Esophagus squamous epithelium (tissue), 5 donors: ENCODE measurements around the gene RCAN1. TPM values are rescaled to one million over a fixed set of nuclear protein-coding genes. Genes with fewer than 3 reads are reported as not detected.
"Not testable (repeated sequence)": the region's sequence is repeated elsewhere in the genome, so short reads cannot be mapped to it uniquely, and the experiment has no call there.

ENCODE experiments used
- DNase-seq: peaks from one replicate; lab custom pipeline; 2025; lab: John Stamatoyannopoulos, UW
- H3K27ac ChIP-seq, 4 donors: fragments of 200-600 bp; sonication (generic); one replicate each; pipeline ENCODE4 v1.5.1; 2016 to 2019; ENCODE audit warnings: mild to moderate bottlenecking in 1 of 4
- H3K27me3 ChIP-seq, 4 donors: fragments of 200-600 bp; sonication (generic); 1 replicate in 3 of 4; 2 replicates in 1 of 4; pipeline versions ENCODE4 v1.5.1 to v1.6.0; 2017 to 2021; ENCODE audit warnings: antibody characterized with exemption in 1 of 4
- H3K36me3 ChIP-seq, 3 donors: fragments of 200-600 bp; sonication (generic); one replicate each; pipeline ENCODE4 v1.5.1; 2016 to 2019
- H3K4me1 ChIP-seq, 3 donors: fragments of 200-600 bp; sonication (generic); one replicate each; pipeline ENCODE4 v1.5.1; 2017 to 2019
- H3K4me3 ChIP-seq, 4 donors: fragments of 200-600 bp; sonication (generic); 1 replicate in 3 of 4; 2 replicates in 1 of 4; pipeline ENCODE4 v1.5.1; 2016 to 2019; ENCODE audit warnings: mild to moderate bottlenecking in 2 of 4, moderate library complexity in 1 of 4
- H3K9me3 ChIP-seq, 3 donors: fragments of 200-600 bp; sonication (generic); one replicate each; pipeline ENCODE4 v1.5.1; 2016 to 2019
- POLR2A ChIP-seq, 4 donors: fragments of 450-650 bp; IDR thresholded peaks; one replicate each; pipeline ENCODE4 v1.6.1; 2017; ENCODE audit warnings: antibody characterized with exemption in 4 of 4, mild to moderate bottlenecking in 4 of 4, moderate library complexity in 3 of 4
- WGBS, 2 donors: methylation state at CpG; one replicate each; pipeline ENCODE4 v1.1.5; 2018; 5-methylcytosine and 5-hydroxymethylcytosine counted together
- intact Hi-C: fragments of 100-400 bp; cut with DNase I; formaldehyde crosslinking; loops from one replicate; pipeline ENCODE4 v1.15.0; 2022
- total RNA-seq, 4 donors: library from RNA; depleted of rRNA; stranded (reverse); fragments of >200 nt; gene quantifications; one replicate each; pipeline ENCODE4 v1.1.0, GENCODE V29; 2016
- TF ChIP-seq, protein P1 (sequence below), 6 experiments: fragments of 450-650 bp in 4 of 6; fragments of 200-600 bp in 2 of 6; sonication (generic) in 2 of 6; IDR thresholded peaks; one replicate each; pipeline ENCODE4 v1.5.1; 2016 to 2019; ENCODE audit warnings: antibody characterized with exemption in 6 of 6, mild to moderate bottlenecking in 4 of 6, moderate library complexity in 4 of 6
- donor health status: DM: yes; HTN: yes; CAD: no.

RCAN1 gene
- total RNA-seq, 4 donors from 2014 or later = 12.4 to 21.0 (median 17.0) TPM

DNA sequence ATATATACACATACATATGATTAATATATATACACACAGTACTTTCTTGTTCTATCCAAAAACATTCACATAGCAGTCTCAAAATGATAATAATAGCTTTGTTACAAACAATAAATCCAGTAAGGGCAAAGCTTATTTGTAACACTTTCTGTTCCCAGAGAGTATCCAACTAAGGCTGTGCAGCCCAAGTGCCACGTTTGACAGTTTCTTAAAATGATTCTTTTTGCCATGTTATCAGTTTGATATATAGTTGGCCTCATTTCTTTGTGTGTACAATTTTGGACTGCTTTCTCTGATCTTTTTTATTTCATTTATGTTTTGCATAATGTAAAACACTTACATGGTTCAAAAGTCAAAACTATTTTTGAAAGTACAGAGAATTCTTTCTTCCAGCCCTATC, 114.7 kb downstream of the RCAN1 start:
- Histone ChIP-seq H3K27me3 (no peaks in the 10 kb centered on the region), H3K36me3 (no peaks in the 10 kb centered on the region), H3K4me3 (no peak overlapping the region), H3K27ac (no peak overlapping the region), H3K9me3 (peaks cover 0 to 3% (median 0%) of the 10 kb centered on the region in 3 donors), H3K4me1 (peaks cover 0 to 8% (median 0%) of the 10 kb centered on the region in 3 donors)
- intact Hi-C loops = no loop called here
- TF ChIP-seq, protein P1, sequence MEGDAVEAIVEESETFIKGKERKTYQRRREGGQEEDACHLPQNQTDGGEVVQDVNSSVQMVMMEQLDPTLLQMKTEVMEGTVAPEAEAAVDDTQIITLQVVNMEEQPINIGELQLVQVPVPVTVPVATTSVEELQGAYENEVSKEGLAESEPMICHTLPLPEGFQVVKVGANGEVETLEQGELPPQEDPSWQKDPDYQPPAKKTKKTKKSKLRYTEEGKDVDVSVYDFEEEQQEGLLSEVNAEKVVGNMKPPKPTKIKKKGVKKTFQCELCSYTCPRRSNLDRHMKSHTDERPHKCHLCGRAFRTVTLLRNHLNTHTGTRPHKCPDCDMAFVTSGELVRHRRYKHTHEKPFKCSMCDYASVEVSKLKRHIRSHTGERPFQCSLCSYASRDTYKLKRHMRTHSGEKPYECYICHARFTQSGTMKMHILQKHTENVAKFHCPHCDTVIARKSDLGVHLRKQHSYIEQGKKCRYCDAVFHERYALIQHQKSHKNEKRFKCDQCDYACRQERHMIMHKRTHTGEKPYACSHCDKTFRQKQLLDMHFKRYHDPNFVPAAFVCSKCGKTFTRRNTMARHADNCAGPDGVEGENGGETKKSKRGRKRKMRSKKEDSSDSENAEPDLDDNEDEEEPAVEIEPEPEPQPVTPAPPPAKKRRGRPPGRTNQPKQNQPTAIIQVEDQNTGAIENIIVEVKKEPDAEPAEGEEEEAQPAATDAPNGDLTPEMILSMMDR (IDR thresholded peaks at IDR 0.05) = no peak
- TF ChIP-seq POLR2A (IDR thresholded peaks at IDR 0.05) = no peak
- WGBS, 2 donors = 62 to 63% methylated on average over 1 of the region's 1 CpG
- DNase-seq = no peak

DNA sequence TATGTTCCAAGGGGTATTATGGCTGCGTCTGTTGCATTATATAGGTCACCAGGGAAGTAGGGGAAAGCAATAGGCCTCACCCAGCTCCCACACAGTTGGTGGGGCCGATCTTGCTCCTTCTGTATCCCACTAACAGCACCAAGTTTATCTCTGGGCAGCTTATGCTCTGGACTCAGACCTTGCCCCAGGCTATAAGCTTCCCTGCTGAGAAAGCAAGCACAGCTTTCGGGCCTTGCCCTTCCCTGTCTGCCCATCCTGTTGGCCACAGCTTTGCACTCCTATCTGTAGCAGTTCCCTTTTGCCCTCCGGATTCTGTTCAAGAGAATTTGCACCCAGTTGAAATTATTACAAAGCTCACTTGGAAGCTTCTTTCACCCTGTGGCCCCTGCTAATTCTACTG, 115.8 kb downstream of the RCAN1 start:
- WGBS, 2 donors = 51 to 70% methylated on average over 4 of the region's 4 CpGs
- Histone ChIP-seq H3K27me3 (no peaks in the 10 kb centered on the region), H3K4me3 (no peak overlapping the region), H3K4me1 (peaks cover 0 to 8% (median 0%) of the 10 kb centered on the region in 3 donors), H3K36me3 (no peaks in the 10 kb centered on the region), H3K9me3 (peaks cover 0 to 3% (median 0%) of the 10 kb centered on the region in 3 donors), H3K27ac (no peak overlapping the region)
- no peak for TF ChIP-seq POLR2A (IDR thresholded peaks at IDR 0.05)
- TF ChIP-seq, protein P1 (IDR thresholded peaks at IDR 0.05) = no peak
- intact Hi-C loops = no loop called here
- no peak for DNase-seq

DNA sequence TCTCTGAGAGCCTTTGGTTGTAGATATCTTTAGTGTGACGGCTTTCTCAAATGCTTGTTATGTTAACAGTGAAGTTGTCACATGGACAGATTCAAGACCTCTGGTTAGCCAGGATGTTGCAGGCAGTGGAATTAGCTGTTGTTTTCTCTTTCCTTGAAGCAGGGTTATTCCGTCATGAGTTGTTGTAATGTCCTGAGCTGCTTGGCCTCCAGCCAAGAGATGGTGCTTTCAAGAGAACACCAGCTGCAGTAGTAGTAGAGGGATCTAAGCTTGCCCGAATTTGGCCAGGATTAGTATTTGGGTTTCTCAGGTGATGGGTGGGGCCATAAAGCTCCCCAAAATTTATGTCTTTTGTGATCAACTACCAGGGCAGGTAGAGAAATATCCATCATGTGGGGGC, 116.3 kb downstream of the RCAN1 start:
- Histone ChIP-seq H3K27me3 (no peaks in the 10 kb centered on the region), H3K9me3 (peaks cover 0 to 3% (median 0%) of the 10 kb centered on the region in 3 donors), H3K27ac (no peak overlapping the region), H3K4me1 (peaks cover 0 to 8% (median 0%) of the 10 kb centered on the region in 3 donors), H3K4me3 (no peak overlapping the region), H3K36me3 (no peaks in the 10 kb centered on the region)
- intact Hi-C loops = no loop called here
- WGBS, 2 donors = 40 to 47% methylated on average over 2 to 3 of the region's 3 CpGs
- TF ChIP-seq POLR2A (IDR thresholded peaks at IDR 0.05) = no peak
- TF ChIP-seq, protein P1 (IDR thresholded peaks at IDR 0.05) = no peak
- no peak for DNase-seq

DNA sequence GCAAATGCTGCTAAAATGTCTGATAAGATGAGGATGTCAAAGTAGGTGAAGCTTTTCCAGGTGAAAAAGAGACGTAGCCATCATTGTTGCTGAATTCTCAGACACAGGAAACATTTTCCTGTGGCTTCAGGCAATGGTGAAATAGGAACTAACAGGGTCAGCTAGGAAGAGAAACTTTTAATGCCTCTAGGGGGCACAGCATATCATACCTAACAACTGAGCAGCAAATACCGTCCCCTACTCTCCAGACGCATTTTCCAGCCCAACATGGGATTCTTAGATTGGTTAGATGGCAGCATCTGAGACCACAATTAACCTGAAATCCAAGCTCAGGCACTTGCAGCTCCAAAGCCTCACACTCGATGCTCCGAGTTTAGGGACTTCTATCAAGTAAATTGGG, 131.1 kb downstream of the RCAN1 start:
- H3K4me1 ChIP-seq, H3K36me3 ChIP-seq, H3K27ac ChIP-seq, H3K9me3 ChIP-seq, intact Hi-C loops, H3K27me3 ChIP-seq, DNase-seq, H3K4me3 ChIP-seq: not testable (repeated sequence)
- no CpG with 5 or more reads among the region's 5 CpGs for WGBS, 2 donors

DNA sequence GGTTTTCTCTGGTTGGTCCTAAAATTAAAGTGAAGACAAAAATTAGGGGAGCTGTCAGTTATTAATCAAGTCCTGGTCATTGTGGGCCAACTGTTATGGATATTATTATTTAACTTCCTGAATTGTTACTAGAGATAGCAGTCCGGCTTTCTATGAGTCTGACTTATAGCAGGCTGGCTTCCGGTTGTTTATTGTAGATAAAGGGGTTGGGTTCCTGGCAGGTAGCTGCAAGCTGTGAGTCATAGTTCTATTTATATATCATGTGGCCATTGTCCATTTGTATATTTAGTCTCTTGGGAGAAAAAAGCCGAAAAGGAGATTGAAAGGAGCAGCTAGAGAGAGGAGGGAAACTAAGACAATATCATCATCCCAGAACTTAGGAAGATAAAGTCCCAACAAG, 131.5 kb downstream of the RCAN1 start:
- no CpG with 5 or more reads among the region's 3 CpGs for WGBS, 2 donors
- not testable (repeated sequence) for H3K27me3 ChIP-seq

DNA sequence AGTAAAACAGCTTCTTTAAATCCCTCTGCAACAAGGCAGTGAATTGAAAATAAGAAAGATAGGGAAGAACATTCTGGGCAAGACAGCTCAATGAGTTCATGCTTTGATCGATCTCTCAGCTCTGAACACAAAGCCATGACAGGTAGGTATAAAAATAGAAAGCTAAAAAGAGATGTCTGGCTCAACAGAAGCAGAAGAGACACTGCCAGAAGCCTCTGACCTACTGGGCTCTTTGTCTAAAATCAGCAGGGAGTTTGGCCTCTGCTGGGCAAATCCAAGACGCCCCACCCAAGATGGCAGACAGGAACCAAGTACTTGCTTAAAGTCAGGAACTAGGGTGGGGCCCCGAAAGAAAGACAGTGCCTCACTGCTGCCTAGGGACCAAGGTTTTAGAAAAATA, 147.6 kb downstream of the RCAN1 start:
- H3K27ac ChIP-seq, H3K9me3 ChIP-seq, DNase-seq, H3K4me3 ChIP-seq, H3K4me1 ChIP-seq, H3K36me3 ChIP-seq, H3K27me3 ChIP-seq, intact Hi-C loops: not testable (repeated sequence)
- no CpG with 5 or more reads among the region's 3 CpGs for WGBS, 2 donors

More for the DNA sequence above, 131.5 kb downstream of the RCAN1 start:
- H3K4me3 ChIP-seq, H3K27ac ChIP-seq, DNase-seq, intact Hi-C loops, H3K36me3 ChIP-seq, H3K4me1 ChIP-seq, H3K9me3 ChIP-seq: not testable (repeated sequence)

Other genes starting within 250 kb of the RCAN1 start
- 10 to 100 TPM in 1 of 4 donors, 1 to 10 TPM in 1, under 1 TPM in 2; 0.49 to 11.9 (median 4.0) TPM for gene SMIM11, start 239.6 kb downstream of the RCAN1 start, total RNA-seq
- not detected for gene SMIM34, start 191.2 kb downstream of the RCAN1 start, total RNA-seq
- gene KCNE1, start 102.9 kb downstream of the RCAN1 start, total RNA-seq = 1 to 10 TPM in 1 of 4 donors, under 1 TPM in 2, not detected in 1; 0.82 to 2.3 (median 0.83) TPM
- 1 to 10 TPM in 3 of 4 donors, under 1 TPM in 1; 0.83 to 3.8 (median 2.0) TPM for gene CLIC6, start 53.9 kb upstream of the RCAN1 start, total RNA-seq